Aorta (tissue), 5 donors: Measurements from ENCODE around the gene HBA2. TPM values are rescaled to one million over a fixed set of nuclear protein-coding genes. Genes with fewer than 3 reads are reported as not detected.
"Not testable (repeated sequence)": the region's sequence is repeated elsewhere in the genome, so short reads cannot be mapped to it uniquely, and the experiment has no call there.

Experiments used
- ATAC-seq: fragments of 200-7000 bp; cut with Tn5 transposase; one replicate; pipeline ENCODE4 v1.9.1; 2022; ENCODE audit warnings: moderate library complexity; ENCODE audit not compliant: low FRiP score
- DNase-seq, 2 donors: peaks; one replicate each; pipeline ENCODE4 v3.0.0-alpha.2; 2020
- H3K27ac ChIP-seq, 2 donors: one replicate each; pipeline ENCODE4 v1.5.1; 2013; ENCODE audit warnings: low read length in 2 of 2, mild to moderate bottlenecking in 2 of 2, moderate library complexity in 2 of 2, control low read depth in 1 of 2, inconsistent platforms in 1 of 2, low read depth in 1 of 2
- H3K27me3 ChIP-seq, 2 donors: one replicate each; pipeline ENCODE4 v1.6.1; 2013; ENCODE audit warnings: control low read depth in 1 of 2, low read length in 1 of 2, mild to moderate bottlenecking in 1 of 2, moderate library complexity in 1 of 2; ENCODE audit not compliant: insufficient read depth in 2 of 2, control insufficient read depth in 1 of 2
- H3K36me3 ChIP-seq, 2 donors: one replicate each; pipeline ENCODE4 v1.6.1; 2013; ENCODE audit warnings: control low read depth in 1 of 2, low read length in 1 of 2, mild to moderate bottlenecking in 1 of 2; ENCODE audit not compliant: insufficient read depth in 2 of 2, control insufficient read depth in 1 of 2
- H3K4me1 ChIP-seq, 2 donors: one replicate each; pipeline ENCODE4 v1.6.1; 2013; ENCODE audit warnings: low read length in 2 of 2, control low read depth in 1 of 2, mild to moderate bottlenecking in 1 of 2, moderate library complexity in 1 of 2; ENCODE audit not compliant: insufficient read depth in 2 of 2, control insufficient read depth in 1 of 2
- H3K4me3 ChIP-seq, 2 donors: one replicate each; pipeline ENCODE4 v1.5.1; 2013; ENCODE audit warnings: low read length in 2 of 2, control low read depth in 1 of 2, mild to moderate bottlenecking in 1 of 2
- H3K9me3 ChIP-seq: one replicate; pipeline ENCODE4 v1.6.1; 2013; ENCODE audit warnings: mild to moderate bottlenecking, low read length; ENCODE audit not compliant: control insufficient read depth
- WGBS, 2 donors: extraction: QIAGEN DNeasy Blood & Tissue Kit; methylation state at CpG; one replicate each; pipeline ENCODE4 v1.1.7; 2013; 5-methylcytosine and 5-hydroxymethylcytosine counted together
- intact Hi-C, 2 donors: fragments of 100-400 bp; cut with DNase I; formaldehyde crosslinking; loops; one replicate each; pipeline versions ENCODE4 v1.14.2 to v1.15.0; 2022
- polyA plus RNA-seq, 2 donors: library from polyadenylated mRNA; stranded (reverse); fragments of 200-250 nt; gene quantifications; one replicate each; pipeline ENCODE4 v1.2.3, GENCODE V29; 2013
- total RNA-seq, 2 donors: library from RNA; stranded (reverse); fragmentation: NEBNext Ultra II Directional; extraction: Animal tissue kit (Norgen Biotek cat#: 25700); gene quantifications; one replicate each; pipeline ENCODE4 v1.2.1, GENCODE V29; 2021
- donor health status: healthy with polysubstance abuse.
- donor health status: Bipolar disorder and iron deficiency.
- donor health status: DM: no; HTN: no; CAD: no.
- donor health status: DM: no; HTN: no; CAD: no.
- donor health status: DM: yes; HTN: yes; CAD: no.

The HBA2 gene
- total and polyA plus RNA-seq, 4 donors = 30.6 to 1,265 (median 242) TPM

GRCh38 chr16:153129-153521 lies 19.6 kb upstream of the HBA2 start:
- H3K27ac ChIP-seq, H3K36me3 ChIP-seq, H3K9me3 ChIP-seq, DNase-seq, H3K4me3 ChIP-seq, ATAC-seq, intact Hi-C loops, H3K27me3 ChIP-seq, H3K4me1 ChIP-seq: not testable (repeated sequence)
- WGBS, 2 donors = 83% methylated on average over 4 of the region's 6 CpGs

GRCh38 chr16:153550-154216 lies 19.0 kb upstream of the HBA2 start:
- H3K27ac ChIP-seq, H3K36me3 ChIP-seq, ATAC-seq, H3K4me1 ChIP-seq, H3K4me3 ChIP-seq, H3K9me3 ChIP-seq, H3K27me3 ChIP-seq, intact Hi-C loops, DNase-seq: not testable (repeated sequence)
- 3% methylated on average over 19 of the region's 74 CpGs; no CpG with 5 or more reads in 1 of the 2 donors for whole genome bisulfite sequencing, 2 donors

GRCh38 chr16:154217-155030 lies 18.3 kb upstream of the HBA2 start:
- 1 to 2% methylated on average over 51 to 55 of the region's 59 CpGs for WGBS, 2 donors
- Histone ChIP-seq H3K36me3 (no peaks in the 10 kb centered on the region), H3K9me3 (no peaks in the 10 kb centered on the region), H3K4me1 (no peaks in the 10 kb centered on the region), H3K4me3 (peak overlapping the region in 1 of 2 donors; percentile 4), H3K27ac (no peak overlapping the region), H3K27me3 (peaks cover 0 to 2% of the 10 kb centered on the region in 2 donors)
- ATAC-seq = no peak
- DNase-seq = peak in 1 of 2 donors; percentile 67
- intact Hi-C loops = no loop called here

- H3K4me3 ChIP-seq = no peak overlapping the region
- no peaks in the 10 kb centered on the region for H3K4me1 ChIP-seq
- DNase-seq (peak in 1 of 2 donors; percentile 35), ATAC-seq (no peak)
- H3K27ac ChIP-seq = no peak overlapping the region
- H3K36me3 ChIP-seq = no peaks in the 10 kb centered on the region
- peaks cover 0 to 2% of the 10 kb centered on the region in 2 donors for H3K27me3 ChIP-seq
- intact Hi-C loops = no loop called here
- no peaks in the 10 kb centered on the region for H3K9me3 ChIP-seq
- 63 to 74% methylated on average over 7 of the region's 7 CpGs for WGBS, 2 donors
Observed at GRCh38 chr16:155031-155398, 17.7 kb upstream of the HBA2 start.

- Histone ChIP-seq H3K9me3 (no peaks in the 10 kb centered on the region), H3K27ac (no peak overlapping the region), H3K4me1 (no peaks in the 10 kb centered on the region), H3K4me3 (no peak overlapping the region), H3K36me3 (no peaks in the 10 kb centered on the region), H3K27me3 (peaks cover 0 to 2% of the 10 kb centered on the region in 2 donors)
- WGBS, 2 donors = 41 to 48% methylated on average over 6 of the region's 6 CpGs
- no peak for DNase-seq
- intact Hi-C loops = no loop called here
- ATAC-seq = no peak
Observed at GRCh38 chr16:159136-159849, 13.4 kb upstream of the HBA2 start.

- H3K4me1 ChIP-seq, intact Hi-C loops, DNase-seq, ATAC-seq, H3K4me3 ChIP-seq, H3K27me3 ChIP-seq, H3K36me3 ChIP-seq, H3K9me3 ChIP-seq, H3K27ac ChIP-seq: not testable (repeated sequence)
- WGBS, 2 donors = 71 to 78% methylated on average over 18 to 20 of the region's 20 CpGs
Observed at GRCh38 chr16:160242-160641, 12.4 kb upstream of the HBA2 start.

GRCh38 chr16:160691-161190 lies 11.9 kb upstream of the HBA2 start:
- no peak overlapping the region for H3K27ac ChIP-seq
- intact Hi-C loops = no loop called here
- ATAC-seq = no peak
- no peaks in the 10 kb centered on the region for H3K27me3 ChIP-seq
- 60 to 61% methylated on average over 15 to 18 of the region's 18 CpGs for WGBS, 2 donors
- no peaks in the 10 kb centered on the region for H3K4me1 ChIP-seq
- no peak overlapping the region for H3K4me3 ChIP-seq
- DNase-seq = no peak
- no peaks in the 10 kb centered on the region for H3K9me3 ChIP-seq
- no peaks in the 10 kb centered on the region for H3K36me3 ChIP-seq

GRCh38 chr16:162271-162991 lies 10.2 kb upstream of the HBA2 start:
- Histone ChIP-seq H3K4me1 (no peaks in the 10 kb centered on the region), H3K27ac (no peak overlapping the region), H3K36me3 (no peaks in the 10 kb centered on the region), H3K4me3 (no peak overlapping the region), H3K9me3 (no peaks in the 10 kb centered on the region), H3K27me3 (no peaks in the 10 kb centered on the region)
- intact Hi-C loops = no loop called here
- ATAC-seq (no peak), DNase-seq (no peak)
- 88 to 91% methylated on average over 13 of the region's 13 CpGs for WGBS, 2 donors
